KMS-11 (cell line): ENCODE results near the gene KIF5C.

Experiments
- H2AFZ ChIP-seq: fragments of 200-600 bp; sonication (generic); 2 replicates; pipeline ENCODE4 v1.6.1; 2016; ENCODE audit warnings: antibody characterized with exemption, mixed run types, low read depth
- H3K27ac ChIP-seq: fragments of 200-600 bp; sonication (generic); 2 replicates; pipeline ENCODE4 v1.6.1; 2016; ENCODE audit warnings: mild to moderate bottlenecking, mixed run types
- H3K27me3 ChIP-seq: fragments of 200-600 bp; sonication (generic); 2 replicates; pipeline ENCODE4 v1.6.1; 2017; ENCODE audit warnings: mild to moderate bottlenecking, low read depth, mixed run types, moderate library complexity; ENCODE audit not compliant: insufficient read depth
- H3K36me3 ChIP-seq: fragments of 200-600 bp; sonication (generic); 2 replicates; pipeline ENCODE4 v1.6.1; 2017; ENCODE audit warnings: mild to moderate bottlenecking, mixed run types; ENCODE audit not compliant: insufficient read depth
- H3K4me1 ChIP-seq: fragments of 200-600 bp; sonication (generic); 2 replicates; pipeline ENCODE4 v1.6.1; 2016; ENCODE audit warnings: mild to moderate bottlenecking, low read depth, mixed run types; ENCODE audit not compliant: poor library complexity, severe bottlenecking
- H3K4me2 ChIP-seq: fragments of 200-600 bp; sonication (generic); 2 replicates; pipeline ENCODE4 v1.7.0; 2016; ENCODE audit warnings: mild to moderate bottlenecking, mixed run types
- H3K4me3 ChIP-seq: fragments of 200-600 bp; sonication (generic); IDR thresholded peaks from 2 replicates; pipeline ENCODE4 v1.6.1; 2017; ENCODE audit warnings: low read depth, low read length, mixed read lengths; ENCODE audit not compliant: insufficient read depth
- H3K79me2 ChIP-seq: fragments of 200-600 bp; sonication (generic); 2 replicates; pipeline ENCODE4 v1.6.1; 2016; ENCODE audit warnings: low read depth, mixed run types; ENCODE audit not compliant: insufficient read depth
- H3K9ac ChIP-seq: fragments of 200-600 bp; sonication (generic); 2 replicates; pipeline ENCODE4 v1.6.1; 2016; ENCODE audit warnings: mild to moderate bottlenecking, mixed run types
- H4K20me1 ChIP-seq: fragments of 200-600 bp; sonication (generic); 2 replicates; pipeline ENCODE4 v1.6.1; 2016; ENCODE audit warnings: mild to moderate bottlenecking, mixed run types; ENCODE audit not compliant: insufficient read depth
- TF ChIP-seq, protein P1 (sequence below): fragments of 200-600 bp; sonication (generic); conservative IDR thresholded peaks from 2 replicates; pipeline ENCODE4 v1.6.1; 2017; ENCODE audit warnings: low read depth, mild to moderate bottlenecking, antibody characterized with exemption, low read length, moderate library complexity, mixed read lengths

The KIF5C gene

DNA sequence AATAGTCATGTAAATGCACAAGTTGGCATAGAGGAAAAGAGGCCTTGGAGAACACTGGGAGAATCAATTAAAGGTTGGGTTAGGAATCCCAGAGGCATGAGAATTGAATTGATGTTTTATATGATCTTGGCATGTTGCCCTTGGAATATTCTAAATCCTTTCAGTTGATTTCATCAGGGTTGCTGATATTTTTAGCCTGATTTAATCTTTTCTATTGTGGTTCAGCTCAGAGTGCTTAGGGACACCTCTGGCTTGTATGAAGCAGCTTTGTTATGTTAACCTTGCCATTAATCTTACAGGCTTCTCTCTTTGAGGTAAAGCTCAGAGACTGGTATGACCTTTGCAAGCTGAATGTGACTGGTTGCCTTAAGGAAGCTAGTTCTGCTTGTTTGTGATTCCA is 99.1 kb downstream of the KIF5C start:
- H3K27ac ChIP-seq = no peak overlapping the region
- H3K27me3 ChIP-seq = no peaks in the 10 kb centered on the region
- H3K4me3 ChIP-seq = no peak overlapping the region
- TF ChIP-seq, protein P1, sequence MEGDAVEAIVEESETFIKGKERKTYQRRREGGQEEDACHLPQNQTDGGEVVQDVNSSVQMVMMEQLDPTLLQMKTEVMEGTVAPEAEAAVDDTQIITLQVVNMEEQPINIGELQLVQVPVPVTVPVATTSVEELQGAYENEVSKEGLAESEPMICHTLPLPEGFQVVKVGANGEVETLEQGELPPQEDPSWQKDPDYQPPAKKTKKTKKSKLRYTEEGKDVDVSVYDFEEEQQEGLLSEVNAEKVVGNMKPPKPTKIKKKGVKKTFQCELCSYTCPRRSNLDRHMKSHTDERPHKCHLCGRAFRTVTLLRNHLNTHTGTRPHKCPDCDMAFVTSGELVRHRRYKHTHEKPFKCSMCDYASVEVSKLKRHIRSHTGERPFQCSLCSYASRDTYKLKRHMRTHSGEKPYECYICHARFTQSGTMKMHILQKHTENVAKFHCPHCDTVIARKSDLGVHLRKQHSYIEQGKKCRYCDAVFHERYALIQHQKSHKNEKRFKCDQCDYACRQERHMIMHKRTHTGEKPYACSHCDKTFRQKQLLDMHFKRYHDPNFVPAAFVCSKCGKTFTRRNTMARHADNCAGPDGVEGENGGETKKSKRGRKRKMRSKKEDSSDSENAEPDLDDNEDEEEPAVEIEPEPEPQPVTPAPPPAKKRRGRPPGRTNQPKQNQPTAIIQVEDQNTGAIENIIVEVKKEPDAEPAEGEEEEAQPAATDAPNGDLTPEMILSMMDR = no peak
- no peak overlapping the region for H3K9ac ChIP-seq
- no peaks in the 10 kb centered on the region for H3K4me1 ChIP-seq
- no peaks in the 10 kb centered on the region for H3K36me3 ChIP-seq
- no peaks in the 10 kb centered on the region for H4K20me1 ChIP-seq
- no peak overlapping the region for H3K4me2 ChIP-seq
- no peaks in the 10 kb centered on the region for H3K79me2 ChIP-seq
- H2AFZ ChIP-seq = no peak overlapping the region

DNA sequence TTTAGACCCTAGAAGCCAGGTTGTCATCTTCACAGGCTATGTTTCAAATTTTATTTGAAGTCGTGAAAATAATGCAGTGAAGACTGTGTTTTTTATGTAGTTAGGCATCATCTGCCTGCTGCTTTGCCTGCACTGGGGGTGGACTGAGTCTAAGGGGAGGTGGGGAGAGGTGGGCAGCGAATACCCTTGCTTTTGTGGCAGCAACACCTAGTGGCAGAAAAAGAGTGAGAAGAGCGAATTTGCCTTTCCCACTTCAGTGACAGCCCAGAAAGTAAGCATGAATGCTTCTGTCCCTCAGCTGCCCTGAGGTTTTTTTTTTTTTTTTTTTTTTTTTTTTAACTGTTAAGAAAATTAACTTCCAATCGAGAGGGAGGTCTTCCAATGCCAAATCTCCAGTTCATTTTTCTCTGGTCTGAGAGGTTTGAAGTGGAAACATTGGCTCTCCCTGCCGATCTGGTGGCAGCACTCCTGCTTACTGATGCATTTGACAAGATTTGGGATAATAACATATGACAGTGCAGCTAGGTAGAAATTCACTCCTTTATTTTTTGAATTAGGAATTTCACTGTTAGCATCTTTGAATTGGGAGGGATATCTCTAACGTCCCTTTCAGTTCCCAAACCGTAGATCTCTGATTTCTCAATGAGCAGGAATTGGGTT is 103.1 kb downstream of the KIF5C start:
- Histone ChIP-seq H4K20me1 (no peaks in the 10 kb centered on the region), H3K4me2 (no peak overlapping the region), H3K4me1 (no peaks in the 10 kb centered on the region), H3K27me3 (no peaks in the 10 kb centered on the region), H3K4me3 (no peak overlapping the region), H3K79me2 (no peaks in the 10 kb centered on the region), H3K36me3 (no peaks in the 10 kb centered on the region), H3K27ac (no peak overlapping the region), H3K9ac (no peak overlapping the region), H2AFZ (no peak overlapping the region)
- TF ChIP-seq, protein P1 = no peak

DNA sequence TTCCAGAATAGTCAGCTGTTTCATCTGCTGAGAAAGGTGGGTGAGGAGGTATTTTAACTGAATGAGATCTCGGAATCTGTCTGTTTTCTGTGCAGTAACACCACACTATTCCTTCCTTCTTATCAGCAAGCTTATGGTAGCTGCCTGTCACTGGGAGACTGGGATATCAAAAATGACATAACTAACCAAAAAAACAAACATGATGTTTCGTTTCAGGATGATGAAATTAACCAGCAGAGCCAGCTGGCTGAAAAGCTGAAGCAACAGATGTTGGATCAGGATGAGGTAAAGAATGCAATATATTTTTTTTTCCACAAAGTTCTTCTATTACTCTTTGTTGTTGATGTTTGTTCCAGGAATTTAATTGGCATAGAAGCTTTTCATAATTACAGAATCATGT is 103.7 kb downstream of the KIF5C start:
- Histone ChIP-seq H3K27ac (no peak overlapping the region), H3K4me2 (no peak overlapping the region), H3K4me1 (no peaks in the 10 kb centered on the region), H4K20me1 (no peaks in the 10 kb centered on the region), H3K79me2 (no peaks in the 10 kb centered on the region), H2AFZ (no peak overlapping the region), H3K36me3 (no peaks in the 10 kb centered on the region), H3K9ac (no peak overlapping the region), H3K27me3 (no peaks in the 10 kb centered on the region), H3K4me3 (no peak overlapping the region)
- TF ChIP-seq, protein P1 = no peak

DNA sequence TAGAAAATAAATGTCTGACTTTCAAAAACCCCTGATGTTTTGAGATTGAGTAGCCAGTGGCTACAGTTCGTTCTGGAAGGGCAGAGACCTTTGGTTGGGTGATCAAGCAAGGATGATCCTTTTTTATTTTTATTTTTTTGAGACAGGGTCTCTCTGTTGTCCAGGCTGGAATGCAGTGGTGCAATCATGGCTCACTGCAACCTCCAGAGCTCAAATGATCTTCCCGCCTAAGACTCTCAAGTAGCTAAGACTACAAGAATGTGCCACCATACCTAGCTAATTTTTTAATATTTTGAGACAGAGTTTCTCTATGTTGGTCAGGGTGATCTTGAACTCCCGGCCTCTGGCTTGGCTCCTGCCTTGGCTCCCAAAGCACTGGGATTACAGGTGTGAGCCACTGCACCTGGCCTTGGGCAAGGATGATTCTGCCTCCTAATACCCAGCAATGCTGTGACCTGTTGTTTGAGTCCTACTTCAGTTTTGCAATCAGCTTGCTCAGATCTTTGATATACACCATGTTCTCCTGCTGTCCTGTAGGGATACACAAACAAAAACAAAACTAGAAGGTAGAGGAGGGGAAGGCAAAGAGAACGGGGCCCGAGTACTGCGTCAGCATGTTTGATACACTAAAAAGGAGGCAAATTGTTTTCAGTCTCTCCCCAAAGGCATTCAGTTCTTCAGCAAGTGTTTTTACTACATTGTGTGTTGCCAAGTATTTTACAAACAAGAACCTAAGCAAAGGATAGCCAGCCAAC is 104.3 kb downstream of the KIF5C start:
- TF ChIP-seq, protein P1 = no peak
- no peak overlapping the region for H3K4me3 ChIP-seq
- no peaks in the 10 kb centered on the region for H3K79me2 ChIP-seq
- no peaks in the 10 kb centered on the region for H3K36me3 ChIP-seq
- no peak overlapping the region for H3K27ac ChIP-seq
- no peak overlapping the region for H3K4me2 ChIP-seq
- H3K9ac ChIP-seq = no peak overlapping the region
- no peaks in the 10 kb centered on the region for H3K4me1 ChIP-seq
- H3K27me3 ChIP-seq = no peaks in the 10 kb centered on the region
- no peak overlapping the region for H2AFZ ChIP-seq
- no peaks in the 10 kb centered on the region for H4K20me1 ChIP-seq
